ENCODE data around the gene ITPKB.

The ITPKB gene

DNA sequence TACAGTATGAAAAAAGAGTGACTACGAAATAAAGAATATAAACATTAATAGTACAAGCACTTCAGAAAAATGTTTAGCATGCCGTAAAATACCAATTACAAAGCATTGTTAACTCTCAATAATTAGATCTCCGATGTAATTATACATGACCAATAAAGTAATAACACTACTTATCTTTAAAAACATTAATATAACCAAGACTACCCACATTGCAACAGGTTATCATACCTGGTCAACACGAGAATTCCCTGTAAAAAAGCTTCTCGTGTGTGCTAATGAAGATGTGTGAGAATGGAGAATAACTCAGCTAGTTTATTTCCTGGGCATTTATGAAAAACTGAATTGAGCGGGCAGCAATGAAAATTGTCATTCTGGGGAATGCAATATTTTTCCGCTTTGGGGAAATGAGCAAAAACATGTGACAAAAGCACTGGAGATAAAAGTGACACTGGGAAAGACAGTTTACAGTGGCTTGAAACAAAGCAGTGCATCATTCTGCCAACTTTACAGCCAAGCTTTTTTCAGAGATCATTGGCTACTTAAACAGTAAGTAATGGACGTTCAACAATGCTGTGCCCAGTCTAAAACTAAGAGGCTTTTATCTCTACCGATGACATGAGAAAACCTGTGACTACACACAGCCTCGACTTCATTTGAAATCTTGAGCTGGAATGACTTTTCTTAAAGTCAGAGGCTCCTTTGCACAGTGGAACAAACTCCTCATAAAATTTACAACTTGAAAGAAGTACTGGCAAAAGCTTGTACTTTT is 34.7 kb downstream of the ITPKB start:
- no peak for DNase-seq (ENCODE audit: low read depth)

DNA sequence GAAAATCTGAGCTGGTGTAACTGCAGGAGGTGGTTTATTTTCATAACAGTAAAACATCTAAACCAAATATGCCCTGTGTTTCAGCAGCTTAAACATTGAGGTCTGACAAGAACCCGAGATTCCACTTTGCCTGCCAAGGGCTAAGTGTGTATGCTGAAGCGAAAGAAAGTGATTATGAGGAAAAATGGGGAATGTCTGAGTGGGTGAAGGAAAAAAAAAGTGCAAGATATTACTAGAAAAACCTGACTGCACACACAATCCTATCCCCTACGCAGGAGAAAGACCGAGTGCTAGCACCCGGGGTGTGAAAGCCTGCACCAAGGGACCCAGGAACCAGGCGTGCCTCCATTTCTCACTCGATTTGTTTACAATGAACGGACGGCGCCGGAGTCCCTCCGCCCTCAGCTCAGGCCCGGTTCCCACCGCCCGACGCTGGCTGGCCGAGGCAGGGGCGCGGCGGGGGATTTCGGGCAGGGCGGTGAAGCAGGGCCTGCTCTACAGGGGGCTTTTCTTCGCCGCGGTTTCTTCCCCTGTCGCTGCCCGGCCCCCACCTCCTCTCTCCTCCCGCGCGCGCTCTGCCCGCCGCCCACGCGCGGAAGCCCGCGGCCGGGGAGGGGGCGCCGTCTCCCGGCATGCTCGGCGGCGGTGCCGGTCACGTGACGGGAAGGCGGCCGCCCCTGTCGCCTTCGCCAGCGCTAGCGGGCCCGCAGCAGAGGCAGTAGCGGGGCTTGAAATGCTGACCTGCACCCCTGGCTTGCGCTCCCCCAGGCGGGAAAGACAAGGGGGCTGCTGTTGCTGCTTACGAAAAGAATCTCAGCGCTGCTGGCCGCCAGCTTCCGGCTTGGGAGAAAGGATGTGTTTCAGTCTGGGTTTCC is 35.9 kb downstream of the ITPKB start:
- DNase-seq (ENCODE audit: low read depth): no peak

DNA sequence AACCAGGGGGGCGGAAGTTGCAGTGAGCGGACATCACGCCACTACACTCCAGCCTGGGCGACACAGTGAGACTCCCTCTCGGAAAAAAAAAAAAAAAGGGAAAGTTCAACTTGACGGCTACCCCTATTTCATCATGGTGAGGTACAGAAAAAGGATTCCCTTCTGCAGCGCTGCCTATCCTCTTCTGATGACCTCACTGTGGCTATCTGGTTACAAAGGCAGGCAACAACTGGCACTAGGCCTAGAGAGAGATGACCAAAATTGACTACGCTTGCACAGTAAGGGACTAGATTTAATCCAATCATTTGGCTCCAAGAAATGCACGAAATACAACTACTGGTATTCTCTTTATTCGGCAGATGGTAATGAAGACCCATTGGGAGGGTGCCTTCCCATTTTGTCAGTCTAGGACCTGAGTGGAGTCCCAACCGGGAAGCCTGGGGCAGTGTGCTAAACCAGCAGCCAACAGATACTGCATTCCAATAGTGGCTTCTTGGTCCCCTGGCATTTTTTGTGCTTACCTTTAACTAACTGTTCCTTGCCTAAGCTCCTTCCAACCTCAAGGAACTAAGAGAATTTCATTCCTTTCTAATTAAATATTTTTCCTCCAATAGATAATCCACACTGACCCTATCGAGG is 36.6 kb downstream of the ITPKB start:
- no peak for DNase-seq (ENCODE audit: low read depth)

DNA sequence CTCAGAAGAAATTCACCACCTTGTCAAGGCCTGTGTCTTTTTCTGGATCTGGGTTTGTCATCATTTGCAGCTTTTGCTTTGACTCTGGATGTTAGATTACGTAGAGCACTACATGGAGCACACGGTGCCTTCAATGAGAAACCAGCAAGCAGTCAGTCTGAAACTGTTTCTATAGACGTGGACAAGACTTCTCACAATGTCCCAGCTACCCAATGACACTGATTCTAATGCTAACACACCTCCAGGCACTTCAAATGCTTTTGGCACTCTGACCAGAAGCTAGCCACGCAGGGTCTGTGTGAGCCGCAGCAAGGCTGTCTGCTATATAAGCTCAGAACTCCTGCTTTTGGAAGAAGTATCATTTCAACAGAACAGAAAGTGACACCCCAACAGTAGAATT is 38.2 kb downstream of the ITPKB start:
- no peak for DNase-seq (ENCODE audit: low read depth)

DNA sequence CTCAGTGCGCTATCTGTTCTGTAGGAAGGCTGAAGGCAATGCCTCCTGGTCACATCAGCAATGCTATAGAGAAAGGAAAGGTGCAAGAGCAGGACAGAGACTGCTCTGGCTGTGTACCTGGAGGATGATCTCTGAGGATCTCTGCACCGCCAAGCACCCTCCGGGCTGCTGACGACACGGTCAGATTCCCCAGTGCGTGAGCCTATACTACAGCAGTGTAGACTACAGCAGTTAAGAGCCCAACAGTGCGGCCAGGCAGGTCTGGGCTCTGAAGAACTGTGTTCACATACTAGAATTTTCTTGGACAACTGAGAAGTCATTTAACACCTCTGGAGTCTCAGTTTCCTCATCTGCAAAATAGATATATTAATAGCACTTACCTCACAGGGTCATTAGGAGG is 39.9 kb downstream of the ITPKB start:
- DNase-seq (ENCODE audit: low read depth): no peak

DNA sequence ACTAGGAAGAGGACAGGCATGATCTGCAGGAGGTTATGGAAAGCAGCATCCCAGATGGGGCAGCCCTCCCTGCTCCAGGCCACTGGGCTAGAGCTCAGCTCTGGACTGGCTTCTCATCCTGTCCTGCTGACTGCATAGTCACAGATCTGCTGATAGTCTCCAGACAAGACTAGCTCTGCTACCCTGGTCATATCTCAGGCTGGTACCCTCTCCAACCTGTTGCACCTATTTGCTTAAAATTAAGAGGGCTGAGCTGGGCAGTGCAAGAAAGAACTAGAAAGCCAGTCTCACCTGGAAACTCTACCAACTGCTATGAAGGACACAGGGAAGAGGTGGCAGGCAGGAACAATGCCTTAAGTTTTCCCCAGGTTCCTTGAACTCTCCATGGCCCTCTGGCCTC is 40.4 kb downstream of the ITPKB start:
- no peak for DNase-seq (ENCODE audit: low read depth)

DNA sequence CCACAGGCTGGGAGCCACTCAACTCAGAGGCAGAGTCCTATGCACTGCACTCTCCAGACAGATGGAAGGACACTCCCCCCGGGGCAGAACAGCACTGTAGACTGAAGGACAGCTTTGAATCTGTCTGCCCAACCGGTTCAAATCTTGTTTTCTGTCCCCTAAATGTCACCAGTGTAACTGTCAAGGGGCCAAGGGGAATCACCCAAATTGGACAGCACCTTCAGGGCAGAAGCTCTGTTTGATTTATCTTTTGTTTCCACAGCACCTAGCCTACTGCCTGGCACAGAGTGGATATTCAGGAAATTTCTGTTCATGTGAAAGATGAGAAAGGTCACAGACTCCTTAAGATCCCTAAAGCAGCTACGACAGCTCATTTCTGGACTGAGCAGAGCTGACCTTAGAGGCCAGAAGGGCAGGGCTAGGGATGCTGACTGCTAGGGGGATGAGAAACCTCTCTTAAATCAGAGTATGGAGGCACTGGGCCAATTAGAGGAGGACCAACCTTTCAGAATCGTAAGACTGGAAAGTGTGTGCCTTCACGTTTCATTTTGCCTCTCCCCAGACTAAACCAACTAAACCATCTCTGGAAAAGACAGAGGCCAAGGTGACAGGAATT is 41.0 kb downstream of the ITPKB start:
- DNase-seq (ENCODE audit: low read depth): no peak

DNA sequence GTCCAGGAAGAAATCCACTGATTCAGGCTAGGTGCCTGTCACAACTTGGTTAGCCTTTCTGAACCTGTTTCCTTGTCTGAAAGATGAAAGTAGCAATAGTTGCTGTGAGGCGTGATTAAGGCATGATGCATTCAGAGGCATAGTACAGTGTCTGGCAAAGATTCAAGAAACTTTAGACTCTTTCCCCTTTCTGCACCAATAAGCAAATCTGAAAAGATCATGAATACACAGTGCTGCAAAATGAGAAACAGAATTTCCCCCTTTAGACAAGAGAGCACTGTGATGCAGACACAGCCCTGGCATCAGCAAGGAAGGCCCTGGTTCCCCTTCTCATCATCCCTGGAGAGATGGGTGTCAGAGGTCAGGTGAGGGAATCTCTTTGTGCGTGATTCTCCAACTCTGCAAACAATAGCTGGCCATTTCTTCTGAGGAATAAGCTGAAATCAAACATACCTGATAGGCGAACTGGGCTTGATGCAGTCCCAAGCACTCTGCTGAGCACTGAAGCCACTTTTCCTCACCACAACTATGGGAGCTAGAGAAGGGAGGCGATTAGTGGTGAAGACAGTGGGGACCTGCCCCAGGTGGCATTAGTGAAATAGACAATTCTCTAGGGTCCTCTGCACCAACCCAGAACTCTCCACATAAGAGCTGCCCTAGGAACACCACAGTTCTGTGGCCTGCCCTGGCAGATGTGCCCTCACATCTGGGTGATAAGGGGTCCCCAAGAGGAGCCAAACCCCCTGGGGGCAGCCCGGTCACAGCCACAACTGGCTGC is 41.7 kb downstream of the ITPKB start:
- no peak for DNase-seq (ENCODE audit: low read depth)

DNA sequence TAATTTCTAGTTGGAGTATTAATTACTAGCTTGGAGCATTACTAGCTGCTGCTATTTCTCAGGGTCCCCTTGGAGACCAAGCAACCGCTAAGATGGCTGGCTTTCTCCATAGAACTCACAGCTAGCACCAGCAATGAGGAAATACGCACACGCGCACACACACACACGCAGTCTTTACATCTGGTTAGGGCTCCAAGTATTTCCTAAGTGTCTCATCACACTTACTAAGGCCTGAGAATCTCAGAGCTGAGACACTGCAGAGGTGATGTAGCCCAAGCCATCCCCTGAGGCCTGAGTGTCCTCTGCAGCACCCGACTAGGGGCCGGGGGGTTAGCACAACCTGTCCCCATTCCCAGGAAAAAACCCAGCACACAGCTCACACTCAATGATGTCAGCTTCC is 42.5 kb downstream of the ITPKB start:
- no peak for DNase-seq (ENCODE audit: low read depth)

DNA sequence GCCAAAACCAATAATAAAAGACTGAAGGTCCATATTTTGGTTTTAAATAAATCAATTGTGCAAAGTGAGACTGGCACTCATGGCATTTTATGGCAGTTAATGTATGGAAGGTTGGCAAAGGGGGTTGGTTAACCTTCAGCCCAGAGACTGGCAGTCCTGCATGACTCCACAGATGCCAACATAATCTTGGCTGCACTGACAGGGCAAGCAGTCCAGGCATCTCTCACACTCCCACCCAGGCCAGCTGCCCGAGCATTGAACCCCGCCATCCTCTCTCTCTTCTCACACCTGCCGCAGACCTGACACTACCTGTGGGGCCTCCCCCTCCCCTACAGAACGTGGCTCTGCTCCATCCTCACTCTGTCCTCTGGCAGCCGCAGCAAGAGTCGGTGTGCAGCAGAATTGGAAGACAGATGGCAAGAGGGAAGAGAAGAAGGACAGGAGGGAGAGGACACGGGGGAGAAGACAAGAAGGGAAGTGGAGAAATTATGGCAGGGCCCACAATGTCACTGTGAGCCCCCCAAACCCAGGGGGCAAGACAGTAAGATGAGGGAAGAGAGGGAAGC is 43.7 kb downstream of the ITPKB start:
- DNase-seq (ENCODE audit: low read depth): no peak

DNA sequence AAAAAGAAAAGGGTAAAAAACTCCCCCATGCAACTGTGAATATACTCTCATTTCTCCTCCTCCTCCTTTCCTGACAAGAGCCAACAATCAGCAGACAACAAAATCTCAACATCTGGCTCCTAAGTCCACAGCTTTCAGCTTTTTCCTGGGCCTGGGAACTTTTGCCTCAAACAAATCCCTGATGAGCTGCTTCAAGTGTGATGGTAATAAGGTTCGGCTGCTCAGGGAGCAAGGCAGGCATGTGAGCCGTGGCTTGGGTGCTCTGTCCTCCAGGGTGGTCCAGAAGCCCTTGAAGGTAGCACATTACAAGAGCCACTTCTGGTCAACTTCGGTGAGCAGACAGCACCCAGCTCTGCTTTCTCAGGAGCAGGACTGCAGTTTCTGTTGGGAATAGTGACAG is 46.3 kb downstream of the ITPKB start:
- DNase-seq (ENCODE audit: low read depth): no peak

DNA sequence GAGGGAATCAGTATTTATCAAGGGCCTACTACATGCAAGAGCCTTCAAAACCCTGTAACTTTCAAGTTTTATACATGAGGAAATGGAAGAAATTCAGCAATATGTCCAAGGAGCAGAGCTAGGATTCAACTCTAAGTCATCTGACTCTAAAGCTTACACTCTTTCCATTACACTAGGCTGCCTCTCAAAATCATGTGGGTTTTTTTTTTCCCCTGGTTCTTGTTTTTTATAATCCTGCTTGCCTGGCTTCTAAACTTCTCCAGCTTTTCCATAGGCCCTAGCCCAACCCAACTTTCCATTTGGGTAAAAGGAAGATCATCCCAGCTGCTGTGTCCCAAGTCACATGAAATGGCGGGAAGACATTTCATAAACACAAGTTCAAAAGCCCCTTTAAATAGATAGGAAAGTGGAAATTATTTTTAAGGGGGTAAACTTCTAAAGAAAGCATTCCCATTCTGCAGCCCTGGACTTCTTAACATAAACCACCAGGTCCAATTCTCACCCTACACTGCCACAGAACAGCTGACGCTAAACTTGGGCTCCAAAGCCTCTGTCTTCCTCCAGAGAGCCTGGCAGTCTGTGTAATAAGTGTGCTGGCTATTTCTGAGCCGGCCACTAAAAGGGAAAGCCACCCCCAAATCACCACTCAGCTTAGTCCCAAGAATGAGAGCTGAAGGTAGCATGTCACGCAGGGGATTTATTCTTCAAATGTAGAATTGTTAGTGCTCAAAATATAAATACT is 46.9 kb downstream of the ITPKB start:
- DNase-seq (ENCODE audit: low read depth): no peak

DNA sequence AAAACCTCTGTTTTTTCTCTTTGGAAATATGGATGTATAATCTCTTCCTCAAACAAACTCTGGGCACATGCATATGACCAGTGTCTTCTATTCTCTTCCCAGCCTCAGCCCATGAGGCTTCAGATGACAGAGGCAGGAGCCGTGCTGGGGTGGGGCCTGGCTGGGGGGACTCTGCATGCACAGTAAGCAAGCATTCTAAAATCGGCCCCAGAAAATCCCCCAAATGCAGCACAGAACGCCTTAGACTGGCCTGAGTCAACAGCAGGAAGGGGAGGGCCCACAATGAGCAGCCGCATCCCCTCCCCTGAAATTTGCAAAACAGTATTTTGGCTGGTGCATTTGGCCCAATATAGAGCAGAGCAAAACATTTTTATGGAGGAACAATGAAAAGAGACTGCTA is 47.8 kb downstream of the ITPKB start:
- no peak for DNase-seq (ENCODE audit: low read depth)

DNA sequence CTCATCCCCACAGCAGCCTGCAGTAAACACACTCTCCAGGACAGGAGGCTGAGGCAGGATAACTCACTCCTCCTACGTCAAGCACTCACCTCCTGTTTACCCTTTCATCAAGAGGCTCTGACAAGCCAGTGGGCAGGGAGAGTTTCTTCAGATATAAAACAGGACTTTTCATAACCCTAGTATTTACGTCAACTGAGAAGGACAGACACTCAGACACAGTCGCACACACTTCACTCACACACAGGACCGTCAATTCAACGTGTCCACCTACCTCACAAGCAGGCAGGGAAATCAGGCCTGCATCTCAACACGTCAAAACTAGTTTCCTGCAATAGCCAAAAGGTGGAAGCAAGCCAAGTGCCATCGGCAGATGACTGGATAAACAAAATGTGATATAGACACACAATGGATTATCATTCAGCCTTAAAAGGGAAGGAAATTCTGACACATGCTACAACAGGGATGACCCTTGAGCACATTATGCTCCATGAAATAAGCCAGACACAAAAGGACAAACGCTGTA is 48.6 kb downstream of the ITPKB start:
- DNase-seq (ENCODE audit: low read depth): no peak

DNA sequence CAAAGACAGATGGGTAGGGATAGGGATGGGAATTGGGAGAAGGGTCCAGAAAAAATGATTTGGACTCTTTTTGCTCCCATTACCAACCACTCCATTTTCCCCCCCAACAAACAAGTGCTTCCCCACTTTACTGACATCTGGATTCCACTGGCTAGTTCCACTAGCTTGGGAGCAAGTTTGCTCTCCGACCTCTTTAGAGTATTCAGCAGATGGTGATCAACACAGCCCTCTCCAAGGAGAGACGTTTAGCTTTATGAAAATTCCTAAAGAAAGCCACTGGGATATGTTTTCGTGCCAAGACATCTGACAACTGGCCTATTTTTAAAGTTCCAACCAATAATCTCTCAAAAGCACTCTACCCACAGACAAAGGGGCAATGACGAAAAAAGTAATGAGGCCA is 50.3 kb downstream of the ITPKB start:
- DNase-seq (ENCODE audit: low read depth): no peak

DNA sequence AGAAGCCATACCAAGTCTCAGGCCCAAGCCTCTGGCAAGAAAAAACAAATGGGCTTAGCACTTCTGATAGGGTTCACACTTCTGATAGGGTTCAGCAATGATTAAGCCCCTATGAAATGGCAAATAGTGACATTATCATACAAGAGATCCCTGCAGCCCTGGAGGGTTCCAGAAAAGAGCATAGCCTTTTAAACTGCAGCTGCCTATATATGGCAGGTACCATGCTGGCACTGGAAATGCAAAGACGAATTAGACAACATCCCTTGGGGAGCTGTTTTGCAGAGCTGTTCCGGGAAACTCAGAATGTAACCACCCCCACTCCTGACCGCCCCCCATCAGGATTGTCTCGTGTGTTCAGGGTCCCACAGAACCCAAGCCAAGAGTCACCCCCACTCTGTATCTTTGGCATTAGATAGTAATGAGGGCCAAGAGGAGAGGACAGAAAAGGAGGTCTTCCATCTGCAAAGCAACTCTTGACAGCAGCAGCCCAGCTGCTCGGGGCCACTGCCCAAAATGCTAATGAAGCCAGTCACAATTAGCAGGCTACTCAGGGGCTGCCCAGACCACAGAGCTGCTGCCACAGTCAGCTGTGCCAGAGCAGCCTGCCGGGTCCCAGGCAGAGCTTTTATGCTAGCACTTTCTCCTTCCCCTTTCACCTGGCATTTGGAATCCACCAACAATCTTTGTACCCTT is 50.9 kb downstream of the ITPKB start:
- DNase-seq (ENCODE audit: low read depth): no peak

DNA sequence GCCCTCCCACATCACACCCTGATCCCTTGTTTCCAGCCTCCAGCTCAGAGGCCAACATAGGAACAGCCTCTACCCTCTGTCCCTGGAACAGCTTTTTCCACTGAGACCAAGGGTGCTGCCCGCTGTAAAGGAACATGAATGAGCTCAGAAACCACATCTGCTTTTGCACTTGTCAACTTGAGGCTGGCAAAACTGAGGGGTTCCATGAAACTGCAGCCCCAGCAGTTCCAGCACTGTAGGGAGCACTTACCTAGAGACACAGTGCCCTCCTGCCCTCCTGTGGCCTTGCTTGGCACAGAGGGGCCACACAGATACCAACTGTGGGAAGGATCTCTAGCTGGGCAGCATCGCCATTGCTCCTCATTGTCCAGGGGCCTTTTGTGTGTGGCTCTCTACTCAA is 51.7 kb downstream of the ITPKB start:
- DNase-seq (ENCODE audit: low read depth): no peak

DNA sequence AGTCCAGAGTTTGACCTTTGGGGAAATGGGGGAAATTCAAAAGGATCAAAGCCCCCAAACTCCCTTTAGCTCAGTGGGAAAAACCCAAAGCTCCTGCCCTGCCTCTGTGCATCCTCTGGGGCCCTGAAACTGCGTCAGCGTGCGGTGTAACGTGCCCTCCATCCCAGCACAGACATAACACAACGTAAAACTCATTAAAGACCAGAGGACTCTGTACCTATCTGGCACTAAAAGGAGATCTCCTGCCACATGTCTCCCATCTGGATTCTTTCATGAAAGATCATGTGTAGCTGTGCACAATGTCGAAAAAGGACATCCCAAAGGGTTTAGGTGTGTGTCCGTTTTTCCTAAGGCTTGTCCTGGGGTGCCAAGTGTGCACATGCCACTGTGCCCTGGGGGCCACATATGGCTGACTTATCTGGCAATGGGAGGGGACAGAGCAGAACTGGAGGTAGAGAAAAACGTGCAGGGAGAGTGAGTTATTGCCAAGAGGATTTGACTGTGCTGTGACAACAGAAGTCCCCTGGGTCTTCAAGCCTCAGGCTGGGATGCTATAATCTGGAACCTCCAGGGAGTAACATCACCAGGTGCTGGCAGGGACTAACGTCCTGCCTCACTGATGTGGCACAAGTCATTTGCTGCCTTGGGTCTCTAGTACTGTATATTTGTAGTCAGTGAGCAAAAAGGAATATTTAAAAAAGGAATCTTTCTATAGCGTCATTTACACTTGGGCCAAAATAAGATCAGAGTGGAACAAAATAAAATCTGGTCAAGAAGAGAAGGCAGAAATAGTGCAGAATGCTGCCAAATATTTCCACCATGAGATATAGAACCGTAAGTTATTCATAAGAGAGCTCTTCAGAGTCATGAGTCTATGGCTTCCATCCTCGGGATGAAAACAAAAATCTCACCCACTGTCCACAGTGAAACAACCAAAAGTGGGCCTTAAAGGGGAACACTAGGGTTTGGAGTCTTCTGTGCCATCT is 52.3 kb downstream of the ITPKB start:
- no peak for DNase-seq (ENCODE audit: low read depth)
